Measurements from ENCODE around the gene SLC51B.
"Not testable (repeated sequence)": the region's sequence is repeated elsewhere in the genome, so short reads cannot be mapped to it uniquely, and the experiment has no call there.

Gene SLC51B
- 0 reads per million in 2 donors for total RNA-seq

DNA sequence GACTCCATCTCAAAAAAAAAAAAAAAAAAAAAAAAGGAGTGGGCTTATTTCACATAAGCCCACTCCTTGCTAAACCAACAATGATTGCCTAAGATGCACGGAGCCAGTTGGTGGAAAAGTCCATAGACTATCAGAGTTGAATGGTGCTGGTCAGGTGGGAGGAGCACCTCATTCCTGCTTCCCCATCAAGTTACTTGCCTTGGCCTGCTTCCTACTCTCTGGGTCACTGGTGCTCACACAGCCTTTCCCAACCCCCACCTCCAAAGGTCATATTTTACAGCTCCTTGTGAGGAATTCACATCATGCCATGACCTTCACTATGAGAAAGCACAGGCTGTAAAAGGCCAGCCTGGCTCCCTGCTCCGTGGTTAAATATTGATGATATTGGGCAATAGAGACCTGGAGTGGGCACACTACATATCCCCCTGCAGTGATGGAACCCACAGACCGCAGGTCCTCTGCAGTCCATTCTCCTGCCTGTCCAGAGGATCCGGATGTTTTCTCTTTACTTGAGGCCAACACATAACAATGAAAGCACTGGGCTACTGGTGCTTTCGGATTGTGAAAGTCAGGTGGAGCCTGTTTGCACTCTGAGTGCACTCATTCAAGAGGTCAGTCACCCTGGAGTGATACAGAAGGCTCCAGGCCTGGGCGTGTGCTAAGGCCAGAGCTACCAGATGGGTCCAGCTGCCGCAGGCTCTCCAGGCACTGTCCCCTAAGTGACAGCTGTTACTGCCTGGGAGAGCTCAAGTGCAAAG, at the start of gene SLC51B:
Gene SLC51B, plus strand, starts transcription at position 664 of the 758 bp plus-strand sequence. CDS start 4,618 bp downstream, outside the sequence.
- no peak for DNase-seq

DNA sequence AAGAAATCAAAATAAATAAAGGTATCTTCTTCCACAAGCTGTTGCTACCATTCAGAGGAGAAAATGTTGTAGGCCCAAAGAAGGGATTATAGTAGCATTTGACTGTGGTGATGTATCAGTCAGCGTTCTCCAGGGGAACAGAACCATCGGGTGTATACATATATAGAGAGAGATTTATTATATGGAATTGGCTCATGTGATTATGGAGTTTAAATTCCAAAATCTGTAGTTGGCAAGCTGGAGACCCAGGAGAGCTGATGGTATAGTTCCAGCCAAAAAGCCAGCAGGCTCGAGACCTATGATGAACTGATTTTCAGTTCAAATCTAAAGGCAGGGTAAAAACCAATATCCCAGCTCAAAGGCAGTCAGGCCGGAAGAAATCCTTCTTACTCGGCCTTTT, 48.1 kb upstream of the SLC51B start:
- DNase-seq: no peak

DNA sequence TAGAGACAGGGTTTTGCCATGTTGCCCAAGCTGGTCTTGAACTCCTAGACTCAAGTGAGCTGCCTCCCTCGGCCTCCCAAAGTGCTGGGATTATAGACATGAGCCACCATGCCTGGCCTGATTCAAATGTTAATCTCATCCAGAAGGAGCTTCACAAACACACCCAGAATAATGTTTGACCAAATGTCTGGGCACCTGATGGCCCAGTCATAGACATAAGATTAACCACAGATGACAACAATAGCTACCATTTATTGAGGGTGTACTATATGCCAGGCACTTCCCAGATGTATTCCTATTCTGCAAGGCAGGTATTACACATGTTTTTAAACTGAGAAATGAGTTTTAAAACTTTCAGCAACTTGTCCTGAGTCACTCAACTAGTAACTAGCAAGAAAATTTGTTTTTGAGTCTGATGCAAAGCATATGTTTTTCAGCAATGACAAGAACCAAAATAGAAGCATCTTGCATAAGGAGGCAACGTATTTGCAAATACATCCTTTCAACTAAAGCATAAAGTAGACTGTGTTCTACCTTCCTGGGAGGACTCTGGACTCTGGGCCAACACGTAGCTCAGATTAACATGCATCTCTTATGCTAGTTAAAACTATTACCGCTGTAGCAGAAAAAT, 47.3 kb upstream of the SLC51B start:
- DNase-seq: no peak

DNA sequence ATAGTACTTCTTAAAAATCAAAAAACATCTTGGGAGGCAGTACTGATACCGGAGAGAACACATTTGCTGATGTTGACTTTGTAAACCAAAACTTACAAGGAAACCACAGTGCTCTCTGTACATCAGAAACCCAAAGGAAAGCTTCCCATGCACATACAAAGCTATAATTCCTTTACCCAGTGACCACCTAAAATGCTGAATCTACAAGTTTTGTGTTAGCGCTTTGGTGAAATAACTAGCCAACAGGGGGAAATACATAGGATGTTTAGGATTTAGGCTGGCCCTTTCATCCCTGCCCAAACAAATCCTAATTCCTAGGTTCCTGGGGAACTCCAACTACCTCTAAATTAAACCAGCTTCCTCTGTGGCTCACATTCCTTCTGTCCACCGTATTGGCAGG, 40.2 kb upstream of the SLC51B start:
- no peak for DNase-seq

DNA sequence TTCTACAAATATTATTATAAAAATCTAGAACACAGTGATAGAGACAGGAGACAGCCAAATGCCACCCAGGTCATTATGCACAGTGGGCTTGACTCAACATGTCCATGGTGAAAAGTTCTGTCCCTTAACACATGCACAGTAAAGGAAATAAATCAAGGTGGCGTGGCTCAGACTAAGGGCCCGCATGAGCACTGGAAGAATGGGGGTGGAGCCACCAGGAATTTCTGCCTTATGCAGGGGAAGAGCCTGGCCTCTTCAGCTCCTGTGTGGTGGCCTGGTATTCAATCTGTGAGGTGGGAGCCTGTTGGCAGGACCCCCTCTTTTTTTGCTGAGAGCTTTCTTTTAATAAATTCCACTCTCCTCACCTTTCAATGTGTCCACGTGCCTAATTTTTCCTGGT, 38.3 kb upstream of the SLC51B start:
- no peak for DNase-seq

DNA sequence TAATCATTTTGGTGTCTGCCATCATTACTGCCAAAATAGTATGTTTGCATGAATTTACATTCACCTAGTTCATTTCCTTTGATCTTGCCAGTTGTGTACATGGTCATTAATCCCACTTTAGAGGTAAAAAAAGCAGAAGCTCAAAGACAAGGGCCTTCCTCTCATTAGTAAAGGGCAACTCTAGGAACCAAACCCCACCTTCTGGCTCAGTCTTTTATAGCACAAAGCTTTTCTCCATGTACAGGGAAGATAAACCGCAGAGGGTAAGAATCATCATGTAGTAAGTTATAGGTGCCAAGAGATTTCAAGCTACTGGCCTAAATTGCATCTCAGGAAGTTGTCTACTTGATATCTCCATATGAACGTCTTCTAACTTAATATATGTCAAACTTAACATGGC, 36.2 kb upstream of the SLC51B start:
- DNase-seq: no peak

DNA sequence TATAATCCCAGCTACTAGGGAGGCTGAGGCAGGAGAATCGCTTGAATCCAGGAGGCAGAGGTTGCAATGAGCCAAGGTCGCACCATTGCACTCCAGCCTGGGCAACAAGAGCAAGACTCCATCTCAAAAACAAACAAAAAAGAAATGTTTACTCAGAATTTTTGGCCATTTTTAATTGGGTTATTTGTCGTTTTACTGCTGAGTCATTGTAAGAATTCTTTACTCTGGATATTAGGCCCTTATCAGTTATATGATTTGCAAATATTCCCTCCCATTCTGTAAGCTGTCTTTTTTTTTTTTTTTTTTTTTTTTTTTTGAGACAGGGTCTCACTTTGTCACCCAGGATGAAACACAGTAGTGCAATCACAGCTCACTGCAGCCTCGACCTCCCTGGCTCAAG, 34.0 kb upstream of the SLC51B start:
- not testable (repeated sequence) for DNase-seq

DNA sequence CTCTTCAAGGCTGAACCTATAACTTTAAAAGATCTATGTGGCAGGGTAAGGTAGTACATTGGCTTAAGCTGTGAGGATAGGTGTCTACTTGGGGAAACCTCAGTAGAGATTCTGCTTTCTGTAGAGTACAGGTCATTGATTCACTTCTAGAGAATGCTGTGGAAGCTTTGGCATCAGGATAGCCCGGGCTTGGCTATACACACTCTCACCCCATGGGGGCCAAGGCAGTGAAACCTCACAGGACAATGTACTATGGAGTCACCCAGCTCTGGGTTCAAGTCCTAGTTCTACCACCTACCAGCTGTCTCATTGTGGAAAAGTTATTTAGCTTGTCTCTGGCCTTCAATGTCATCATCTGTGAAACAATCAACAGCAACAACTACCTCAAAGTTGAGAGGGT, 24.8 kb upstream of the SLC51B start:
- DNase-seq: no peak

DNA sequence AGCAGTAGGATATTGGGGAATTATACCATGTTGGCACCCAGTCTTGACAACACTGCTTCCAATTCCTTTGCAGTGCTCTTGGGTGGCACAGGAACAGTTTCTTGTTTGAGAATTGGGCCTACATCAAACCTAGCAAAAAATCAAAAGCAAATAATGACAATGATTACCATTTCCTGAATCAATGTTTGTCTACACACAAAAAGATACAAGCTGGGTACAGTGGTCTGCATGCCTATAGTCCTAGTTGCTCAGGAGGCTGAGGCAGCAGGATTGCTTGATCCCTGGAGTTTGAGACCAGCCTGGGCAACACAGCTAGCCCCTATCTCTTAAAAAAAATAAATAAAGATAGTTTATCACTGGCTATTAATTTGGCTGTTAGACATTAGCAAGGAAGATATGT, 23.7 kb upstream of the SLC51B start:
- DNase-seq: no peak

DNA sequence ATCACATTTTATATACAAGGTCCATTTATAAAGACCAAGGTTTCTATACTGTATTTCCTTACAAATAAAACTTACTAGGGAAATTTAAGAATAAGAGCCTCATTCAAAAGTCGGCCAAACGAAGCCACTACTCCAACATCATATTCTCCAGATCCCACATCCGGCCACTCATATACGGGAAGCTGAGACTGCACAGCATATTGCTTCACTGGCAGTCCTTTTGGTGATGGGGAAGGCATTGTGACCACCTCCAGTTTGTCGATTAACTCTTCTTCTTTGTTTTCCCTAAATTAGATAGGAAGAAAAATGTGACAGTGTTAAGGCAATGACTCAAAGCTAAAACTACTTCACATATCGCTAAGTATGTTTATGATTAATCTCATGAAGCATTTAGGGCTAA, 18.4 kb upstream of the SLC51B start:
- DNase-seq: no peak

DNA sequence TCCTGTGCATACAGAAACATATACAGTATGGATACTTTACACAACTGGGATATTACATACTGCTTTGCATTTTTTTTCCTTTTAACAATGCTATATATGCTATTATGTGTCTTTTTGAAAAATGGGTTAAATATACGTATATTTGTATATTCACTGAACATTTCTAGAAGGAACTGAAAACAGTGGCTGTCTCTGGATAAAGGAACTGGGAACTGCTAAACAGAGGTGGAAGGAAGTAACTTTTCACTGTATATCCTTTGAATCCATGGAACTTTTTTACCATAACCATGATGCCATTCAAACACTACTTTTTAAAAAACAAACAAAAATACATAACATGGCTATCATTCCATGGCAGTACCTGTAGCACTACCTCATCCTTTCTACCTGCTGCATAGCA, 17.6 kb upstream of the SLC51B start:
- no peak for DNase-seq

DNA sequence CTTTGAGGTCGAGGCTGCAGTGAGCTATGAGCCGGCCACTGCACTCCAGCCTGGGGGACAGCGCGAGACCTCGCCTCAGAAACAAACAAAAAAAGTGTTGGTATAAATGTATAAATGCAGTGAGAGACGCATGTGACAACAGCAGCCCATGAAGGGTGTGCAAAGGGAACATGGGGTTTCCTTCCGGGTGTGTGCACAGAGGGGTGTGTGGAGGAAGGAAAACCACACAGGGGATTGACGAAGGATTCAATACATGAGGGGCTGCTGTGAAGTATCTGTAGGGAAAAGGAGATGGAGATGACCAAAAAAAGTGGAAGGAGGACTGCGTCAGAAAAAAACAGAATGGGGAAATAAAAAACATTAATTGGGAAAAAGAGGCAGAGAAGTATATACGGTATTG, 16.8 kb upstream of the SLC51B start:
- DNase-seq: no peak

DNA sequence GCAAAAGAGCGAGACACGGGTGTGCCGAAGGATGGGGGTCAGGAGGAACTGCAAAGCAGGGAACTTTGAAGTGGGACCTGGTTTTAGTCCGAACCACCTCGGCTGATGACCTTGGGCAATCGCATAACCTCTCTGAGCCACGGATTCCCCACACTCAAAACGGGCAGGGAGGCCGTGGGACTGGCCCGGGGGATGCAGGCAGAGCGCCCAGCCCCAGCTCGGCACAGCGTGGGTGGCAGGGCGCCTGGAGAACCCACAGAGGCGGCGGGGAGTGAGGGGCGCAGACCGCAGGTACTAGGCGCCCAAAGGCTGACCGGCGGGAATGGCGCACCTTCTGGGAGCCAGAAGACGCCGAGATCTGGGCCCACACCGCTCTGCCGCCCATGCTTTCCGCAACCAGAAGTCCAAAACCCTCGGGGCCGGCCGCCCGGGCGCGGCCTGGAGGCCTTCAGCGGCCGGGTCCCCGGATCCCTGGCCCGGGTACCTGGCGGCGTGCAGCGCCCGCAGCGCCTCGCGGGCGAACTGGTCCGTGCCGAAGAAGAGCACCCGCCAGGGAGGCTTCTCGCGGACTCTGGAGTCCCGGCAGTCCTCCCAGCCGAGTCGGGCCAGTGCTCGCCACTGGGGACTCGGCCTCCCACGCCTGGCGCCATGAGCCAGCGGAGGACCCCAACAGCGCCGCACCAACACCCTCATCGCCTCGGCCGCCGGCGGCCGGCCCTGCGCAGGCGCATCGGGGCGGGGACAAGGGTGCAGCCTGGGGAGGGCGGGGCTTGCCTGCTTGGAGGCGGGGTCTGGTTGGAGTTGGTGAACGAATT, 16.1 kb upstream of the SLC51B start, which contains the start of gene MTFMT:
Gene MTFMT, minus strand, starts transcription at position 719 of the 815 bp plus-strand sequence. Its CDS starts 26 bp downstream, at position 693.
- peak; percentile 85 for DNase-seq

DNA sequence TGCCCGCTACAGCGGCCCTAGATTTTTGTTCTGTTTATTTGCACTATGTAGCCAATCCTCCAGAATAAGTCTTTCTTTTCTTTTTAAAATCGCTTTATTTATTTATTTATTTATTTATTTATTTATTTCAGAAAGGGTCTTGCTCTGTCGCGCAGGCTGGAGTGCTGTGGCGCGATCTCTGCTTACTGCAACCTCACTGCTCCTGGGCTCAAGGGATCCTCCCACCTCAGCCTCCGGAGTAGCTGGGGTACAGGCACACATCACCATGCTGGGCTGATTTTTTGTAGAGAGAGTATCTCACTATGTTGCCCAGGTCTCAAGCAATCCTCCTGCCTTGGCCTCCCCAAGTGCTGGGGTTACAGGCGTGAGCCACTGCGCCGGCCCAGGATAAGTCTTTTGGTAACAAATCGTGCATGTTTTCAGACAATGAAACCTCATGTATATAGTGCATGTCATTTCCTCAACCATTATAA, 15.4 kb upstream of the SLC51B start:
- DNase-seq: no peak

DNA sequence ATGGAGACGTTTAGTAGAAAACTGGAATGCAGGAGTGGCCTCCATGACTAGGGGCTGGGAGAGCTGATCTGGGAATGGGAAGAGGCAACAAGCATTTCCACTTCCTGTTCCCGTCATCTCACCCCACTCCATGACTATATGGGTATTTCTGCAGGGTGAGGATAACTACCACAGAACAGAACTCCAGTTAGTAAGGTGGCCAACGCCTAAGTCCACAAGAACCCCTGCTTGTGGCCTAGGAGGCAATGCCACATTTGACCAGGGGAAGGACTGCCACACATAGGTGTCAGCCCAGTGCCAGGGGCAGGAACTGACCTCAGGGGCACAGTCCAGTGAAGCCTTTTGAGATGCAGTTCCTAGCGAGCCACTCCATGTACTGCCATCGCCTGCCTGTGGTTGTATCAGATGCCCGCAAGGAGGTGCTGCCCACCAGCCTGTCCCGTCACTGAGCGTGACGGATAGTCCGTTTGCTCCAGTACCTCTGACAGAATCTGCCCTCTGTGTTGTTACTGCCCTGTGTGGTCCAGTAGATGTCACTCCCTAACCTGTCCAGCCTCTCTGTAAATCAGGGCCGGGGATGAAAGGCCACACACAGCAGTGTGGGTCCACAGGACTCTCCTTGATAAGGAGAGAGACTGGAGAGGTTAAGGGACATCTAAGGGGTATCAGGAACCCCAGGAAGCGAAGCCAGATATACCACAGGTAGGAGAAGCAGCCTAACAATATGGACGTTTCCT, 12.2 kb upstream of the SLC51B start:
- no peak for DNase-seq

DNA sequence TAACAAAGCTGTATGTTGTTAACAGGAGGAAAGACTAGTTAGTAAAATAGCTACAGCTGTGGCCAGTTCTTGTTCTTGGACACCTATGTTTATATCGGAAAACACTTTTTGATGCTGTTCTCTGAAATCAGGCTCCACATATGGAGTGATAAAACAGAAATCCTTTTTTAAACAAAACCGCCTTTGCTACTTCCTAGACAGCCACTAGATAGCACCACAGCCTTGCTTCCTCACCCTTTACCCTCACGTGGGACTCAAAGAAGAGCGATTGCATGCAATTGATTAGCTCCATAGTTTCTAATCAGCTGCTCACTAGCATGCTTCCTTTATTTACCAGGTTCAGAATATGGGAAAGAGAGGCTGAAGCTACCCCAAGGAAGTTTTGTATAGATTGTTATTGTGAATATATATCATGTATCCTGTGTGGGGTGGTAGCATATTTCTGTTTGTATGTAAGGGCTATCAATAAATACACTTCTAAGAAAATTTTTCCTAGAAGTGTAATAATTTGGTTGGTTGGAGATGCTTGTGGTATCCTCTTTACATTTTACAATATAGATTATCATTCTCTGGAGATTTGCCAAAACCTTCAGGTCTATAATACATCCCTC, 11.4 kb upstream of the SLC51B start:
- no peak for DNase-seq

DNA sequence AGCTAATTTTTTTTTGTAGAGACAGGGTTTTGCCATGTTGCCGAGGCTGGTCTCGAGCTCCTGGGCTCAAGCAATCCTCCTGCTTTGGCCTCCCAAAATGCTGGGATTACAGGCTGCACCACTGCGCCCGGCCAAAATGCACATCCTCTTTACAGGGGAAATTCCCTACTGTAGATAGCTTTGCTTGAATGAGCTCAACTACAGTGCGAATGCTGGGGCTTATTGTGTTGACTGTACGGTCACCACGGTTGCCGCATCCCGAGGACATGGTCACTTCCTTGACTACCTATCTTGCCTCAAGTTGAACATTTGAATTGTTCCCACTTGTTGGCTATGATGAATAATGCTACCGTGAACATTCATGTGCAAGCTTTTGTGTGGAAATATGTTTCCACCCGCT, 10.5 kb upstream of the SLC51B start:
- no peak for DNase-seq

DNA sequence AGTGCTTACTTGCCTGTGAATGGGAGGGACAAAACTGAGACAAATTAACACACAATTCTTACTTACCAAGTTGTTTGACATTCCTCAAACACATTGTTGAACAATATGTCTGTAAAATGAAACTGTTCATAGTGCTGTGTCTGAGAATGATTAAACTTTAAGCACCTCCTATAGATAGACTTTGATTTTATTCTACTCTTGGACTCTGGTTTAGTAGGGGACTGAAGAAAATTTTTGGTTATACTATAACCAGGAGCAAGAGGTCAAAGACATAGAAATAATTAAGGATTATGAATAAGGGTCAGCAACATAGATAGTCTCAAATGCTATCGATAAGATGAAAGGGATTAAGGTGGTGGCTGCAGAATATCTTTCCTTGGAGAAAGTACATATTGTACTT, 7.9 kb upstream of the SLC51B start:
- no peak for DNase-seq

DNA sequence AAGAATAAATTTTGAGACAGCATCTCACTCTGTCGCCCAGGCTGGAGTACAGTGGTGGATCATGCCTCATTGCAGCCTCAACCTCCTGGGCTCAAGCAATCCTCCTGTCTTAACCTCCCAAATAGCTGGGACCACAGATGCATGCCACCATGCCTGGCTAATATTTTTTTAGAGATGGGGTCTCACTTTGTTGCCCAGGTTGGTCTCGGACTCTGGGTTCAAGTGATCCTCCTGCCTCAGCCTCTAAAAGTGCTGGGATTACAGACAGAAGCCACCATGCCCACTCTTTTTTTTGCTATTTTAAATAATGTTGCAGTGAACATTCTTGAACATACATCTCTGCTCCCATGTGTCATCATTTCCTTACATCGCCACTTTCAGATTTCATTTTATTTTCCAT, 6.8 kb upstream of the SLC51B start:
- no peak for DNase-seq

DNA sequence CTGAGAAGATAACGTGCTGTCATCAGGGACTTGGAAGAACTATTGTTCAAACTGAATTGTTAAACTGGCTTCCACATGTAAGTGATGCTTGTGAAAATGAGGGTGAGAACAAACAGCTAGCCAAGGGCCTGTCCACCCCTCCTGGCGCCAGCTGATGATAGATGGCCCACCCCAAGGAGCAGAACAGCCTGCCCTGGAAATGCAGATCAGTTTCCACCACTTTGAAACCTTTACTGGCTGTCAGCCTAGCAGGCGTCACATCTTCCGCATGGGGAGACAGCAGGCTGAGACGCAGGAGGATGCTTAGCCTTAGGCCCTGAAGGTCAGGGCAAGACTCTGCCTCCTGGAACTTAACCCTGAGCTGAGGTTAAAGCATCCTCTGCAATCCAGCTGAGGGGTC, 6.4 kb upstream of the SLC51B start:
- no peak for DNase-seq

DNA sequence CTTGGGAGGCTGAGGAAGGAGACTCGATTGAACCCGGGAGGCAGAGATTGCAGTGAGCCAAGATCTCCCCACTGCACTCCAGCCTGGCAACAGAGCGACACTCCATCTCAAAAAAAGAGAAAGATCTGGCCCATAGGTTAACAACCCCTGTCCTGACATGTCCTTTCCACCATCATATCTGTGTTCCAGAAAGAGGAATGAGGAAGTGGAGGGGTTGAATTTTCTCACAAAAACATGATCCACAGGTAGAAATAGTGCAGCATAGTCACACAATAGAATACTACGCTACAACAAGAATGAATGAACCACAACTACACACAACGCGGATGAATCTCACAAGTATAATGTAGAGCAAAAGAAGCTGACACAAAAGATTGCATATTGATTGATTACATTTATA, 4.7 kb upstream of the SLC51B start:
- DNase-seq: no peak

DNA sequence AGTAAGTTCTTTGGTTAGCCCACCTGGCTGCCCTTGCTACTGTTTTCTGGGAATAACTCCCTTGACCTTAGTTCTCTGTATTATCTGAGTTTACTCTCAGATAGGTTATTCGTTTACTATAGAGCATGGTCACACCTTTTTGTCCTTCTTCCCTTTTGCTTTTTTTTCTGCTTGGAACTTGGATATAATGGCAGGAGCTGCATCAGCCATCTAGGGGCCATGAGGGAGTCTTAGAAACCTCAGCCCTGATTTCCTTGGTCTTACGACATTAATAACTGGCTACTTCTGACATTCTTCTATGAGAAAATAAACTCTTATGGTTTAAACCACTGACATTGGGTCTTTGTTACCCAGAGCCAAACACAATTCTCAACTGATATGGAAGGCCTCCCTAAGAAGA, 3.4 kb upstream of the SLC51B start:
- no peak for DNase-seq
